Activated T-helper 1 cell treated with anti-CD3 and anti-CD28 coated beads, Interleukin-2, amount 50 U/mL, for 16 hours (primary cell): Measurements from ENCODE around the gene PLAC9.
"Not testable (repeated sequence)": the region's sequence is repeated elsewhere in the genome, so short reads cannot be mapped to it uniquely, and the experiment has no call there.

Experiments used
- DNase-seq, 2 donors: peaks; one replicate each; pipeline ENCODE4 v3.0.0-alpha.2; 2020; ENCODE audit warnings: low read depth in 1 of 2, low spot score in 1 of 2

PLAC9 gene

DNA sequence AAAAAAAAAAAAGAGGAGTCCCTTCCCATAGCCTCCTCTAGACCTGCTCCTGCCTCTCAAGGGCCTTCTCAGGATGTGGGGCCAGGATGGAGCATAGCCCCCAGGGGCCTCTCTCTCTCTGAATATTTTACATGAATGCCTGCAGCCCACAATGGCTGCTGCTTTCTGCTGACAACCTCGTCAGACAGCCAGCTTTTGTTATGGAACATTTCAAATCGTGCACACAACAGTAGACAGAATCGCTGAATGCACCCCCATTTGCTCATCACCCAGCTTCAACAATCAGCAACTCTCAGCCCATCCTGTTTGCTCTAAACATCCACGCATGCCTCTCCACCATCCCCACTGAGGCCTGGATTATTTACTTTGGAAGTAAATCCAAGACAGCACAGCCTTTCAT lies 5.4 kb downstream of the PLAC9 start:
- no peak for DNase-seq

GRCh38 chr10:80139265-80139664 lies 6.7 kb downstream of the PLAC9 start:
- no peak for DNase-seq

GRCh38 chr10:80140251-80140650 lies 7.7 kb downstream of the PLAC9 start:
- no peak for DNase-seq

DNA sequence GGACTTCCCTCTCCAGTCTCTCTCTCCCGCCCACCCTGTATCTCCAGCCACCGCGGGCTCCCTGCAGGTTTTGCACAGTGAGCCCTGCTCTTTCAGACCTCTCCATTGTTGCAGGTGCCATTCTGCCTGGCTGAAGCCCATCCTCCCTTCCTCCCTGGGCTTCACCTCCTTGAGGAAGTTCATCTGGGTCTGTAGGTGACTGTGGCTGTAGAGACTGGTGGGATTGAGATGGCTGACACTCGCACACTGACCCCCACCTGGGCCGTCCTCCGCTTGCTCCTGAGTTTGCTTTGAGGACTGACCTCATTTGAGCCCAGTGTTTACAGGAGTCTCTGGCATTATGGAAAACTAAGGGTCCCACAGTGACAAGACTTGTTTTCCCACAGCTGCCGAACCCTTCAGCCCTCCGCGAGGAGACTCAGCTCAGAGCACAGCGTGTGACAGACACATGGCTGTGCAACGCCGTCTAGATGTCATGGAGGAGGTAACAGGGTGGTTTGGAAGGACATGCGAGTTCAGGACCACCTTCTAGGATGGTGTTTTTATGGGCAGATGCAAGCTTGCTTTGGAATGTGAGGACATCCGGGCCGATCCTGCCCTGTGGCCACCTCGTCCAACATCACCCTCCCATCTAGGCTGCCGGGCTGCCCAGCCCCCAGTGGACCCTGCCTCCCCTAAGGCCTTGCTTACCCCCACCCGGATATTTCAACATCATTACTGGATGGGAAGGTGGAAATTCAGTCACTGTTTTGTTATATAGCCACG lies 9.3 kb downstream of the PLAC9 start:
- DNase-seq: no peak

GRCh38 chr10:80144067-80144695 lies 11.7 kb downstream of the PLAC9 start:
- DNase-seq: no peak

DNA sequence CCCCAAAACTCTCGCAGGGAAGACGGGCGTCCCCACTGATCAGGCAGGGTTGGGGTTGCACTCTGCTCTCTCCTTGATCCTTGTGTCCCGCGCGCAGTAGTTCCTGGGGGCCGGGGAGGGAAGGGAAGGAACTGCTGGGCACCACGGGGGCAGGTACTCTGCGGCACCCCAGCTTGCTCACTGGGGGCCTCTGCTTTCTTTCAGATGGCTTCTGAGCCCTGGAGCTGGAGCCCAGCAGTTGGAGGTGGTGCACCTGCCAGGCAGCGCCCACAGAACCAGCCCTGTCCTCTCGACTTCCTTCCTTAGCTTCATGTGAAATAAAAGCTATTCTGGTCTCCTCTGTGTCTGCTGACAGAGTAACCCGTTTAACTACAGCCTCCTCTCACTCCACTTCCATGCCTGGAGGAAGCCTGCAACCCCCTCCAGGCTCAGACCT lies 12.2 kb downstream of the PLAC9 start:
- DNase-seq: no peak

DNA sequence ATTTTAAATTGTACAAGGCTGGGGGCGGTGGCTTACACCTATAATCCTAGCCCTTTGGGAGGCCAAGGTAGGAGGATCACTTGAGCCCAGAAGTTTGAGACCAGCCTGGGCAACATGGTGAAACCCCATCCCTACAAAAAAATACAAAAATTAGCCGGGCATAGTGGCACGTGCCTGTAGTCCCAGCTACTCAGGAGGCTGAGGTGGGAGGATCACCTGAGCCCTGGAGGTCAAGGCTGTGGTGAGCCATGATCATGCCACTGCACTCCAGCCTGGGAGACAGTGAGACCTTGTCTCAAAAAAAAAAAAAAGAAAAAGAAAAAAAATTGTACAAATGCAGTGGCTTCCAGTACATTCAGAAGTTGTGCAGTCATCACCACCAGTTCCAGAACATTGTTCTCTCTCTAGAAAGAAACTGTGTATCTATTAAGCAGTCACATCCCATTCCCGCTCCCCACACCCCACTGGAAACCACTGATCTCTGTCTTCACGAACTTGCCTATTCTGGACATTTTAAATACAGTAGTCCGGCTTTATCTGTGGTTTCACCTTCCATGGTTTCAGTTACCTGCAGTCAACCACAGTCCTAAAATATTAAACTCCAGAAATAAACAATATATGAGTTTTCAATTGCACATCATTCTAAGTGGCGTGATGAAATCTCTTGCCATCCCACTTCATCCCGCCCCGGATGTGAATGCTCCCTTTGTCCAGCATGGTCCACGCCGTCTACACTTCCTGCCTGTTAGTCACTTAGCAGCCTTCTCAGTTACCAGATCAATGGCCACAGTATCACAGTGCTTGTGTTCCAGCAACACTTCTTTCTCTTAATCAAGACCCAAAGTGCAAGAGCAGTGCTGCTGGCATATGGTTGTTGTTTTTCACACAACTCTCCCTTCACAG lies 13.1 kb downstream of the PLAC9 start:
- not testable (repeated sequence) for DNase-seq

GRCh38 chr10:80146918-80147317 lies 14.4 kb downstream of the PLAC9 start:
- DNase-seq: no peak

DNA sequence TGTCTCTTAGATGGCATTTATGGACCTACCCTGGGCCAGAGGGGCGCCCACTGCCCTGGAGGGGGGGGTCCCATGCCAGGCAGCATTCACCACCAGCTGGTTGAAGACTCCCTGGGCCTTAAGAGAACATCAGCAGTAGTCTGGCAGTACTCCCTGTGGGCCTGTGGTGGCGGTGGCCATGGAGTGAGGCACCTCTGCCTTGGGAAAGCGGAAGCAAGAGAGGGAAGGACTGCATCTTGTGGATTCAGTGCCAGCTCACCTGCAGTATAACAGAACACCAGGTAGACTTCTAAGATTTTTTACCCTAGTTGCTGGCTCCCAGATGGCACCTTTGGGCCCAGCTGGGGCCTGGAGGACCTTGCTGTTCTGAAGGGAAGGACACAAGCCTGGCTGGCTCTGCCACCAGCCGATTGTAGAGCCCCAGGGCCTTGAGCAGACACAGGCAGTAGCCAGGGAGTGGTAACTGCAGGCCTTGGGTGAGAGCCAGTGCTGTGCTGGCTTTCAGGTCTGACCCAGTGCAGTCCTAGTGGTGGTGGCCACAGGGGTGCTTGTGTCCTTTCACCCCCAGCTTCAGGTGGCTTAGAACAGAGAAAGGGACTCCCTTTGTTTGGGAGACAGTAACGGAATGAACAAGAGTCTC lies 15.8 kb downstream of the PLAC9 start:
- DNase-seq: no peak

DNA sequence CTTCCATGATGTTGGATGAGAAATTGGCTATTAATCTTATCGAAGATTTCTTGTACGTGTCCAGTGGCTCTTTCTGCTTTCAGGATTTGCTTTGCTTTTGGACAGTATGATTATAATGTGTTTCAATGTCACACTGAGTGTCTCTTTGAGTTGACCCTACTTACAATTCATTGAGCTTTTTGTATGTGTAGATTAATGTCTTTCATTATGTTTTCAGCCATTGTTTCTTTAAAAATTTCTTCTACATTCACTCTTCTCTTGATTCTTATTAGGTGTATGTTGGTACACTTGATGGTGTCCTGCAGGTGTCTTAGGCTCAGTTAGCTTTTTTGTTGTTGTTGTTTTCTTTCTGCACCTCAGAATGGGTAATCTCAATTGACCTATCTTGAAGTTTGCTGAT lies 16.6 kb downstream of the PLAC9 start:
- DNase-seq: no peak

- DNase-seq: no peak
Measured at GRCh38 chr10:80150172-80150571, 17.6 kb downstream of the PLAC9 start.

DNA sequence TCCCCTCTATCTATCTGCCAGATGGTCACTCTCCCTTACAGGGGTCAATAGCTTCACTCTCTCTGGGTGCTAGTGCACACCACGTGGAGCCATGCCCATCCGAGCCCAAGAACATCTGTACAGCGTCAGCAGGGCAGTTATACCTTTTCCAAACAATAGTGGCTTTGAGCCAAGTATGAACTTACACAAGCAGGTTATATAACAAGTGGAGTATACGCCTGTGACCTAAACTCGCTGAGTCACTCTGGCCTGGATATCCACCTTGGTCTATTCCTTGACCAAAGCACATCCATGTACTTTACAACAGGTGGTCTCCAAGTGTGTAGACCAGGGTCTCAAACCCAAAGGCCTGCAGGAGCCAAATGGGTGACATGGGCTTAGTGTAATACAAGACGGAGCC lies 20.3 kb downstream of the PLAC9 start:
- DNase-seq: no peak

DNA sequence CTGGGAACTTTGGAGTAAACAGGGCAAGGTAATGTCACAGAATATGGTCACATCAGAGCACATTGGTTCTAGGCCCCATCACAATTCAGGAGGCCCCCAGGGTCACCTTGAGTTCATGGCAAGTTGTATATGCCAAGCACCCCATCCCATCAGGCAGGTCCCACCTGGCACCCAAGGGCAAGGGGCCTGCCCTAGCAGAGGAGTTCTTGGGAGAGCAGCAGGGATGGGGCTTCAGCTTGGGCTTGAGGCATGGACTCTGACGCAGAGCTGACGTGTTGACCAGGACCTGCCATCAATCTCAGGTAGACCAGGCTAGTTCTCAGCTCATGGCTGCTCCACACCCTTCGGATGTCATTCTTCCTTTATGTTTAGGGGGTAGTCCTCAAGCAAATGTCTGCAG lies 20.9 kb downstream of the PLAC9 start:
- no peak for DNase-seq

DNA sequence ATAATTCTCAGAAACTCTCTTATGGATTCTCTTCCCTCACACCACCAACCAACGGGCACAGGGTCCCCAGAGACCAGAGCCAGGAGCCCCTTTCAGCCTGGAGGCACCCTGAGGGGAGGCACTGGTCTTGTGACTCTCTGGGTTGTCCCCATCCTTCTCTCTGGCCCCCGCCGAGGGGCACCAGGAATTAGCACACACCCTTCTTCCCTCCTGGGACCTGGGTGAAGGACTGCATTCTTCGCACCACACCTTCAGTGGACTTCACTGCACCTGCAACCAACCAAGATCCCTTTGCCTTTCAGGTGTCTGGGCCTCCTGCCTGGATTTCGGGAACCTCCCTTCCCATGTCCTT lies 22.1 kb downstream of the PLAC9 start:
- no peak for DNase-seq

DNA sequence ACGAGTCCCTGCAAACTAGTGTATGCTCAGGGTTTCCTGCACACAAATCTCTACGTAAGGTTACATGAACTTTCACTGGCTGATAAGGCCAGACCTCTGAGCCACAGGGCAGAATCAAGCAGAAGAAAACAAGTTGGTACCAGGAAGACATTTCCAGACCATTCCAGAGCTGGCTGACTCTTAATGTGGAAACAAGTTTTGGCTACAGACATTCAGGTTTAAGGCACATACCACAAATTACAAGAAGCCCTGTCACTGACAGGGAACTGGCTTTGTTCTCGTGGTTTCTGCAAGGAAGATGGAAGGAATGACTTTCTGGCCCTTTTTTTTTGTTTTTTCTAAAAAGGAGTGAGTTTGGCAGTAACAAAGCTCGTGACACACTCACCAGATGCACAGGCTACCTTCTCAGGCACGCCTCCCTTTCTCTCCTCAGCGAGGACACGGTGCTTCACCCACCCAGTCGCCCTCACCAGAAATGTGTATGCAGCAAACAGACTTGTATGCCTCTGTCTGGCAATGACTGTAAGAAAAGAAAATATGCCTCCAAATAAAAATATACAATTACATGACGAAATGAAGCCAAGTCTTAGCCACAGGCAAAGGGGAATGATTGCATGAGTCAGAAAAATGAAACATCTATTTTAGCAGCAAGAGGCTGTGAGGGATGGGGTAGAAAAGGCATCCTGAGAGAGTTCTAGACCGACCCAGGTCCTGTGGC lies 22.6 kb downstream of the PLAC9 start:
- no peak for DNase-seq

DNA sequence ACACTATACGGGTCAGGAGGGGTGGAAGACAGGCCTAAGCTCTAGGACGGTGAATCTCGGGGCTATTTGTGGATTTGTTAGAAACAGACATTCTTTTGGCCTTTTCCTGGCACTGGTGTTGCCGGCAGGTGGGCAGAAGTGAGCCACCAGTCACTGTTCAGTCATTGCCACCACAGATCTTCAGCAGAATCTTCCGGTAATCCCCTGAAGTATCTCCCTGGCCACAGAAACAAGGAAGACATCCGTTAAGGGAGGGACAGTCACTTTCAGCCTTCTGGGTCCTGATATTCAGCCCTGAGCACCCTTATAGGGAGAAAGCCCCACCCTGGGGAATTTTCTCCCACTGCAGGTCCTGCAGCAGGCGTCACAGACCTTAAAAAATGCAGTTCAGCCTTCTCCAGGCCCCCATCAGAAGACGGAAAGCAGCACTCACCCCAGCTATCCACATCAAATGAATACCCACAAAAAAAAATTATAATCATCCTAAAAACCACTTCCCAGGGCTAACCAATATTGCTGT lies 23.2 kb downstream of the PLAC9 start:
- DNase-seq: no peak

DNA sequence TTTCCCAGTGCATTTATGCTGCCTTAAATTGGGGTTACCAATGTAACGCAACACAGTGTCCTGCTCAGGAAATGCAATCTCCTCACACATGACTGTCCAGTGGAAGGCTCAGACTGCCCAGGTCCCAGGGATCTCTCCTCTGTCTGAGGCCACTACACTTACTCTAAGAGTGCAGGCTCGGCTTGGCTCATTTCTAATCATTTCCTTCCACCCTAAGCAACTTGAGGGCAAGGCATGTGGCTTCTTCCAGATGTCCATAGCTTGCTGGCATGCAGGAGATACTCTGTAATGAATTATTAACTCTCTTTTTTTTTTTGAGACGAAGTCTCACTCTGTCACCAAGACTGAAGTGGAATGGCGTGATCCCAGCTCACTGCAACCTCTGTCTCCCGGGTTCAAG lies 23.7 kb downstream of the PLAC9 start:
- DNase-seq: no peak

DNA sequence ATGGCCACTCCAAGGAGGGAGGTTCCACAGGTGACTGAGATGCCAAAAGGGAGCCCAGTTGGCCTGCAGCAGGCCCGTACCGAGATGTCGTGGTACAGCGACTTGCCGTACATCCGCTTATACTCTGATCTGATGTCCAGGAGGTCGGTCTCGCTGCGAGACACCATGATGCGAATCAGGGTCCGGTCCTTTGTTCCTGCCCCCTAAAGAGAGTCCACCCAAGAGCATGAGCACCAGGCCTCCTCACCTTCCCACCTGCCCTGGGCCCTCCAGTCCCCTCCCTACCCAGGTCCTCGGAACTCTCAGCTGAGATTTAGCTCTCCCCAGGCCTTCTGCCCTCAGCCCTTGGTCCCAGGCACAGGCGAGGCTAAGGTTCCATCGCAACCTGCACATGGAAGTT lies 25.0 kb downstream of the PLAC9 start:
- no peak for DNase-seq

DNA sequence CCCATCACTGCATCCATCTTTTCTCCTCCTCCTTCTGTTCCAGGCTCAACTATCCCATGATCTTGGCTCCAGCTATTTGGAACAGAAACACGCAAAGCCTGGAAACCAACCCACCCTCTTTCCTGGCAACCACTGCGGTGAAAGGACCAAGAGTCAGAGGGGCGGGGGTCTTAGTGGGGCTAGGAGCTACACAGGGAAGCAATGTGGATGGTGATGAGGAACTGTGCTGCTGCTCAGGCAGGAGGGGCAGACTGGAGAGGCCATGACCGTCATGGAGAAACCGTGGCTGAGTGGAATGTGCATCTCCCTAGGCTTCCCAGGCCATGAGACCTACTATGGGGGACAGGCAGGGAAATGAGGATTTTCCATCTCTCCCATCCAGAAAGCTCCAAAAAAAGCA lies 25.6 kb downstream of the PLAC9 start:
- DNase-seq: no peak

GRCh38 chr10:80158598-80159127 lies 26.1 kb downstream of the PLAC9 start:
- DNase-seq: no peak
